AG10803 (cell line): Measurements from ENCODE around the gene ANKRD23.
"Not testable (repeated sequence)": the region's sequence is repeated elsewhere in the genome, so short reads cannot be mapped to it uniquely, and the experiment has no call there.

Source experiments
- DNase-seq: peaks from one replicate; pipeline ENCODE4 v3.0.0; 2010; ENCODE audit warnings: low read depth
- H3K4me3 ChIP-seq: 2 replicates; pipeline ENCODE4 v1.5.1; 2011; ENCODE audit warnings: mild to moderate bottlenecking, low read length, control low read depth
- TF ChIP-seq, protein P1 (sequence below): conservative IDR thresholded peaks from 2 replicates; pipeline ENCODE4 v1.5.1; 2011; ENCODE audit warnings: mild to moderate bottlenecking, low read length, control low read depth, inconsistent platforms

The ANKRD23 gene

DNA sequence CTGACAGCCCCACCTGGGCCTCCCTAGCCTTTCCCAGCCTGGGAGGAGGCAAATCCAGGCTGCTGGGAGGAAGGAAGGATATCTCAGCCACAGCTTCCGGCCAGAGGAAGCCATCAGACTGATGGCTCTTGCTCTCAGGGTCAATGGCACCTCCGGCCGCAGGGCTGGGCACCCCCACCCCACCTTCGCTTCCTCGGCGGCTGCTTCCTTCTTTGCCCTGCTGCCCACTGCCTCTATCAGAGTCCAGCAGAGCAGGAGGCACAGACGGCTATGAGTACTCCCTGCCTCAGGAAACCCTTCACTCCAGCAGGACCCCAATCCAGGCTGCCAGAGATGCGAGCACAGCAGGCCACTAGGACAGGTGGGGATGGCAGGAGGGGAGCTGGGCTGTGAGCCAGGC lies 22.8 kb upstream of the ANKRD23 start:
- TF ChIP-seq, protein P1, sequence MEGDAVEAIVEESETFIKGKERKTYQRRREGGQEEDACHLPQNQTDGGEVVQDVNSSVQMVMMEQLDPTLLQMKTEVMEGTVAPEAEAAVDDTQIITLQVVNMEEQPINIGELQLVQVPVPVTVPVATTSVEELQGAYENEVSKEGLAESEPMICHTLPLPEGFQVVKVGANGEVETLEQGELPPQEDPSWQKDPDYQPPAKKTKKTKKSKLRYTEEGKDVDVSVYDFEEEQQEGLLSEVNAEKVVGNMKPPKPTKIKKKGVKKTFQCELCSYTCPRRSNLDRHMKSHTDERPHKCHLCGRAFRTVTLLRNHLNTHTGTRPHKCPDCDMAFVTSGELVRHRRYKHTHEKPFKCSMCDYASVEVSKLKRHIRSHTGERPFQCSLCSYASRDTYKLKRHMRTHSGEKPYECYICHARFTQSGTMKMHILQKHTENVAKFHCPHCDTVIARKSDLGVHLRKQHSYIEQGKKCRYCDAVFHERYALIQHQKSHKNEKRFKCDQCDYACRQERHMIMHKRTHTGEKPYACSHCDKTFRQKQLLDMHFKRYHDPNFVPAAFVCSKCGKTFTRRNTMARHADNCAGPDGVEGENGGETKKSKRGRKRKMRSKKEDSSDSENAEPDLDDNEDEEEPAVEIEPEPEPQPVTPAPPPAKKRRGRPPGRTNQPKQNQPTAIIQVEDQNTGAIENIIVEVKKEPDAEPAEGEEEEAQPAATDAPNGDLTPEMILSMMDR: no peak
- DNase-seq: no peak
- no peak overlapping the region for H3K4me3 ChIP-seq

DNA sequence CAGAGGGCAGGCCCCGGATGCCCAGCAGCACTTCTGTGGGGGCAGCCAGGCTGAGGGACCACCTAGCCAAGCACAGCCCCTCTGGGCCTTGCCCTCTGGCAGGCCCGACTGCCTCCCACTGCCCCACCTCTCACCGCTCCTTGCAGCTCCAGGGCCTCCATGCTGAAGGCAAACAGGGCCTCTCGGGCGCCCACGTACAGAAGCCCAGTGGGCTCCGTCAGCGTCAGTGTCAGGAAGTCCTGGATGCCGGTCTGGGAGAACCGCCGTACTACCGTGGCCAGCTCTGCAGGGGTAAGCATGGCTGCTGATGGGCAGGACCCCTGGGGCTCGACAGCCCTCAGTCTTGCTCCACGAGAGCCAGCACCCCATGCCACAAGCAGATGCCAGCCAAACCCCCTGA lies 22.3 kb upstream of the ANKRD23 start:
- no peak for DNase-seq
- TF ChIP-seq, protein P1: no peak
- no peak overlapping the region for H3K4me3 ChIP-seq

DNA sequence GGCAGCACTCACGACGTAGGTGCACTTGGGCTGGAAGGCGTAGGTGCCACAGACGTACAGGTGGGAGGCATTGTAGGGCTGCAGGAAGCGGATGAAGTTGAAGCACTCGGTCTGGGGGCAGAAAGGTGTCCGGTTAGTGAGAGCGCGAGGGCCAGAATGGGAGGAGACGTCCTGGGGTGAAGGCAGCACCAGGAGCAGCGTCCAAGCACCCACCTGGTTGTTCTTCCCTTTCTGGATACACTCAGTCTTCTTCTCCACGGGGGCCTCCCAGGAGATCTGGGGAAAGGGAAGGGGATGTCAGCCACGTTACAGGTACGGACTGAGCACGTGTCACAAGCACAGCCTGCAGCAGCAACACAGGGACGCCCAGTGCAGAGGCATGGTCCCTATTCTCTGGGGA lies 21.8 kb upstream of the ANKRD23 start:
- no peak for DNase-seq
- H3K4me3 ChIP-seq: no peak overlapping the region
- TF ChIP-seq, protein P1: no peak

DNA sequence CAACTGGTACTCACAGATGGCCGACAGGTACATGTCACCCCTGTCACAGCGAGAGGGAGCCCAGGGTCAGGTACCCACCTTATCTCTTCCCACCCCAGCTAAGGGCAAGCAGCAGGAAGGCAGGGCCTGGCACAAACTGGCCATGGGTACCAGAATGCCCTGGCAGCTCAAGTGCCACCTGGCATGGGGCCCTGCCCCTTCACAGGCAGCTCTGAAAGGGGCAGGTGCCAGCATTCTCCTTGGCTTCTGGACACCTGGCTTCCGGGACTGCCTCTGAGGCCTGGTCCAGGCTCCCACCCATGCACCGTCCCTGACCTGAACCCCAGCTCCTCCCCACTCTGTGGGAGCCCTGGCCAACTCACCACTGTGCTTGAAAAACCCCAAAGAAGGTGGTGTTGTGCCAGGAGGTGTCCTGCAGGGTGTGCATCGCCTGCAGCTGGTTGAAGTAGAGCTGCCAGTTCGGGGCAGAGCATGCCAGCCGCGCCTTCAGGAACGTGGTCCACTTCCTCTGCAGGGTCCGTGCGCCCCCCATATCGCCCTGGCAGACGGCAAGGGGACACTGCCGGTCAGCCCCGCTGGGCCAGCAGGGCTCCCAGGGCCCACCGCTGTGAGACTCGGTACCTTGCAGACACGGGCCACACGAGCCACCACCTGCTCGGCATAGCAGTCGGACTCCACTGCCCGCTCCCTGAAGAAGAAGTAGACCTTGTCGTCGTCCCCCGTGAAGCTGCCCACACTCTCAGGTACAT lies 20.7 kb upstream of the ANKRD23 start:
- DNase-seq: no peak
- TF ChIP-seq, protein P1: no peak
- no peak overlapping the region for H3K4me3 ChIP-seq

DNA sequence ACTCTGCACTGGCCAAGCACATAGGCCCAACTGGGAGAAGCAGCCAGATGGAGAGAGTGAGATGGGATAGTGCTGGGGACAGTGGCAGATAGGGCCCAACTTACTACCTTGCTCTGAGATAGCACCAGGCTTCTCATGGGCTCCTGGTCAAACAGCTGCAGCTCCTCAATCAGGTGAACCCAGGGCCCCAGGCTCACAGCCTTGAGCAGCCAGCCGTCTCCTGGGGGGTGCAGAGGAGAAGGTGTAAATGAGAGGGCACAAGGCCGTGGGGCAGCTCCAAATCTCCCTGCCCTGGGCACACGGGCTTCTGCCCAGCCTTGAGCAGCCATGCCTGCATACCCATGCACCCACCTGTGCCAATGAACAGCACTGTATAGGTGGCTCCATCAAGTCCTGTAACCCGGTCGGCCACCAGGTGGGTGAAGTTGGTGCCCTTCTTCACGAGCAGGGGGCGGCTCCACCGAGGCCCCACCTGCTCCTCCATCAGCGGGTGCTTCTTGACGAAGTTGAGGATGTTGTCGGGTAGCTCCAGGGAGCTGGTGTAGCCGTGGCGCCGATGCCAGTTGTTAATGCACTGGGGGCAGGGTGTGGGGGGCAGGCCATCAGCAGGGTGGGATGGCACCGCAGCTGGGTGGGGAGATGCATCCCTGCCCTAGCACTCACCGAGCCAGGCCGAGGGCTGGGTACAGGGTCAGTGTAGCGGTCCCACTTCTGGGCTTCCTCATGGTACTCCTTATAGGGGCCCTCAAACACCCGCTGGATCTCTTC lies 19.9 kb upstream of the ANKRD23 start:
- no peak for DNase-seq
- TF ChIP-seq, protein P1: no peak
- no peak overlapping the region for H3K4me3 ChIP-seq

DNA sequence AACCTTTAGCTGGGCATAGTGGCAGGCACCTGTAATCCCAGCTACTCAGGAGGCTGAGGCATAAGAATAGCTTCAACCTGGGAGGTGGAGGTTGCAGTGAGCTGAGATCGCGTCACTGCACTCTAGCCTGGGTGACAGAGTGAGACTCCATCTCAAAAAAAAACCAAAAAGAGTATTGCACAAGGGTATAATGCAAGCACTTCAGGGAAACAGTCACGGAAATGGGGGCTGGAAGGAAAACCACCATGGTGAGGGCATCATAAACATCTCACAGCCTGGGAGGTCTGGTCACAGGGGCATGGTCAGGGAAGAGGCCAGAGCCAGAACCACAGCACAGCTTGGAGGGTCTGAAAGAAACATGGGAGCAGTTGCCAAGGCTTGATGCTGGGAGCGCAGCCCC lies 19.2 kb upstream of the ANKRD23 start:
- not testable (repeated sequence) for H3K4me3 ChIP-seq, DNase-seq

DNA sequence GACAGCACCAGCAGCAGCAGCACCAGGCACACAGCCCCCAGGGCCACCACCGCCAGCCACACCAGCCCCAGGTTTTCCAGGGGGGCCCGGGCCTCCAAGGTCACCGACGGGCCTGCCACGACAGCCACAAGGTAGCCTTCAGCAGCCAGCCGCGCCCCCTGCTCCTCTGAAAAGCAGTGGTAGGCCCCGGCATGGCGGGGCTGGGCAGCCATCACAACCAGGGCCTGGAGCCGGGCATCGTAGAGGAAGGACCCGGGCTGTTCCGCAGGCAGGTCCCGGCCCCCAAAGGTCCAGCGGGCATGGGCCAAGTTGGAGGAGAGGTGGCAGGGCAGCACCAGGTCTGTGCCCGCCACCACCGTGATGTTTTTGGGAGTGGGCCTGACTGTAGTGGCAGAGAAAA lies 17.3 kb upstream of the ANKRD23 start:
- no peak for DNase-seq
- H3K4me3 ChIP-seq: no peak overlapping the region
- TF ChIP-seq, protein P1: no peak
